ENCODE data around the gene DEFB126. TPM values are rescaled to one million over a fixed set of nuclear protein-coding genes. Genes with fewer than 3 reads are reported as not detected.

DEFB126 gene
- total and polyA plus RNA-seq, 4 donors, result not detected

- no peak overlapping the region for H3K4me3 ChIP-seq (ENCODE audit: low read depth in 1 of 3, low read length in 3 of 3)
- WGBS, result 35% methylated on average over 3 of the region's 3 CpGs
- no peaks in the 10 kb centered on the region for H3K36me3 ChIP-seq (ENCODE audit: control insufficient read depth in 4 of 4, insufficient read depth in 3 of 4, low read depth in 1 of 4, low read length in 3 of 4)
- TF ChIP-seq FOXA2 (IDR thresholded peaks at IDR 0.05), result peak; percentile 53
- peak in 1 of 2 donors; percentile 56 for TF ChIP-seq RXRA (IDR thresholded peaks at IDR 0.05)
- TF ChIP-seq HNF4A (conservative IDR thresholded peaks at IDR 0.05), result peak in 1 of 2 donors; percentile 42
- TF ChIP-seq, protein P1, sequence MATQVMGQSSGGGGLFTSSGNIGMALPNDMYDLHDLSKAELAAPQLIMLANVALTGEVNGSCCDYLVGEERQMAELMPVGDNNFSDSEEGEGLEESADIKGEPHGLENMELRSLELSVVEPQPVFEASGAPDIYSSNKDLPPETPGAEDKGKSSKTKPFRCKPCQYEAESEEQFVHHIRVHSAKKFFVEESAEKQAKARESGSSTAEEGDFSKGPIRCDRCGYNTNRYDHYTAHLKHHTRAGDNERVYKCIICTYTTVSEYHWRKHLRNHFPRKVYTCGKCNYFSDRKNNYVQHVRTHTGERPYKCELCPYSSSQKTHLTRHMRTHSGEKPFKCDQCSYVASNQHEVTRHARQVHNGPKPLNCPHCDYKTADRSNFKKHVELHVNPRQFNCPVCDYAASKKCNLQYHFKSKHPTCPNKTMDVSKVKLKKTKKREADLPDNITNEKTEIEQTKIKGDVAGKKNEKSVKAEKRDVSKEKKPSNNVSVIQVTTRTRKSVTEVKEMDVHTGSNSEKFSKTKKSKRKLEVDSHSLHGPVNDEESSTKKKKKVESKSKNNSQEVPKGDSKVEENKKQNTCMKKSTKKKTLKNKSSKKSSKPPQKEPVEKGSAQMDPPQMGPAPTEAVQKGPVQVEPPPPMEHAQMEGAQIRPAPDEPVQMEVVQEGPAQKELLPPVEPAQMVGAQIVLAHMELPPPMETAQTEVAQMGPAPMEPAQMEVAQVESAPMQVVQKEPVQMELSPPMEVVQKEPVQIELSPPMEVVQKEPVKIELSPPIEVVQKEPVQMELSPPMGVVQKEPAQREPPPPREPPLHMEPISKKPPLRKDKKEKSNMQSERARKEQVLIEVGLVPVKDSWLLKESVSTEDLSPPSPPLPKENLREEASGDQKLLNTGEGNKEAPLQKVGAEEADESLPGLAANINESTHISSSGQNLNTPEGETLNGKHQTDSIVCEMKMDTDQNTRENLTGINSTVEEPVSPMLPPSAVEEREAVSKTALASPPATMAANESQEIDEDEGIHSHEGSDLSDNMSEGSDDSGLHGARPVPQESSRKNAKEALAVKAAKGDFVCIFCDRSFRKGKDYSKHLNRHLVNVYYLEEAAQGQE (IDR thresholded peaks at IDR 0.05), result no peak
- TF ChIP-seq SP1 (IDR thresholded peaks at IDR 0.05), result no peak
- TF ChIP-seq FOXA1 (IDR thresholded peaks at IDR 0.05), result peak; percentile 45
- TF ChIP-seq NR2F2 (IDR thresholded peaks at IDR 0.05), result no peak
- H3K27me3 ChIP-seq (ENCODE audit: control insufficient read depth in 4 of 4, insufficient read depth in 4 of 4, low read length in 3 of 4), result no peaks in the 10 kb centered on the region
- no peak overlapping the region for H3K9ac ChIP-seq (ENCODE audit: low read depth in 1 of 2, low read length in 2 of 2)
- H3K9me3 ChIP-seq (ENCODE audit: control insufficient read depth in 4 of 4, low read length in 3 of 4), result no peaks in the 10 kb centered on the region
- DNase-seq (ENCODE audit: low spot score), result no peak
- peaks cover 0 to 6% (median 2%) of the 10 kb centered on the region in 4 donors for H3K4me1 ChIP-seq (ENCODE audit: control insufficient read depth in 4 of 4, insufficient read depth in 4 of 4, low read length in 3 of 4)
- H3K27ac ChIP-seq (ENCODE audit: low read depth in 1 of 2, low read length in 2 of 2), result no peak overlapping the region
These were observed 22.2 kb downstream of the DEFB126 start for GRCh38 chr20:164618-165017.

DNA sequence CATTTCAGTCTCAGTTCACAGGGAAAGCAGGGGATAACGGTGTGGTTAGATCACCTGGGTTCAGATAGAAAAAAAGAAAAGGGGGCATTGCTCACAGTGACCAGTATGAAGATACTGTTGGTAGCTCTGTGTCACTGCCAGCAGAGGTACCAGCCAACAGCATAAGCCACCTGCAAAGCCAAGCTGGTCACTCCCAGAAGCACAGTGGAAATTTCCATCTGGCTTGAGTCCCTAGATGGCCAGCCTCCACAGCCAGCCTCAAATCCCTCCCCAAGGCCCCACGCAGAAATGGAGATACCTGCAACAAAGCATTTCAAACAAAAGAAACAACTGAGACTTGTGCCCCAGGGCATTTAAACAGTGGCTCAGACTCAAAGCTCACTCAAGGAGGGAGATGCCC is 26.5 kb downstream of the DEFB126 start:
- no peak overlapping the region for H3K9ac ChIP-seq (ENCODE audit: low read depth in 1 of 2, low read length in 2 of 2)
- no peak overlapping the region for H3K27ac ChIP-seq (ENCODE audit: low read depth in 1 of 2, low read length in 2 of 2)
- peaks cover 0 to 6% (median 2%) of the 10 kb centered on the region in 4 donors for H3K4me1 ChIP-seq (ENCODE audit: control insufficient read depth in 4 of 4, insufficient read depth in 4 of 4, low read length in 3 of 4)
- DNase-seq (ENCODE audit: low spot score), result no peak
- no peak overlapping the region for H3K4me3 ChIP-seq (ENCODE audit: low read depth in 1 of 3, low read length in 3 of 3)
- WGBS, result 81% methylated on average over 2 of the region's 2 CpGs
- no peaks in the 10 kb centered on the region for H3K36me3 ChIP-seq (ENCODE audit: control insufficient read depth in 4 of 4, insufficient read depth in 3 of 4, low read depth in 1 of 4, low read length in 3 of 4)
- no peak for TF ChIP-seq SP1 (IDR thresholded peaks at IDR 0.05)
- TF ChIP-seq, protein P1 (IDR thresholded peaks at IDR 0.05), result no peak
- no peak for TF ChIP-seq MAX (IDR thresholded peaks at IDR 0.05)
- H3K27me3 ChIP-seq (ENCODE audit: control insufficient read depth in 4 of 4, insufficient read depth in 4 of 4, low read length in 3 of 4), result no peaks in the 10 kb centered on the region
- no peaks in the 10 kb centered on the region for H3K9me3 ChIP-seq (ENCODE audit: control insufficient read depth in 4 of 4, low read length in 3 of 4)

DNA sequence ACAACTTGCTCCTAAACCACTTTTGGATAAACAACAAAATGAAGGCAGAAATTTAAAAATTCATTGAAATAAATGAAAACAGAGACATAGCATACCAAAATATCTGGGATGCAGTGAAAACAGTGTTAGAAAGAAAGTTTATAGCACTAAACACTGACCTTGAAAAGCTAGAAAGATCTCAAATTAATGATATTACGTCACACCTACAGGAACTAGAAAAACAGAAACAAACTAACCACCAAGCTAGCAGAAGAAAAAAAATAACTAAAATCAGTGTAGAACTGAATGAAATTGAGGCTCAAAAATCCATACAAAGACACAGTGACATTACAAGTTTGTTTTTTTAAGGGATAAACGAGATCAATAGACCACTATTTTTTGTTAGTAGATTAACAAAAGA is 41.9 kb downstream of the DEFB126 start:
- Histone ChIP-seq H3K9ac (ENCODE audit: low read depth in 1 of 2, low read length in 2 of 2) (no peak overlapping the region), H3K4me1 (ENCODE audit: control insufficient read depth in 4 of 4, insufficient read depth in 4 of 4, low read length in 3 of 4) (no peaks in the 10 kb centered on the region), H3K36me3 (ENCODE audit: control insufficient read depth in 4 of 4, insufficient read depth in 3 of 4, low read depth in 1 of 4, low read length in 3 of 4) (no peaks in the 10 kb centered on the region), H3K4me3 (ENCODE audit: low read depth in 1 of 3, low read length in 3 of 3) (no peak overlapping the region), H3K27ac (ENCODE audit: low read depth in 1 of 2, low read length in 2 of 2) (no peak overlapping the region), H3K27me3 (ENCODE audit: control insufficient read depth in 4 of 4, insufficient read depth in 4 of 4, low read length in 3 of 4) (peaks cover 0 to 4% (median 1%) of the 10 kb centered on the region in 4 donors), H3K9me3 (ENCODE audit: control insufficient read depth in 4 of 4, low read length in 3 of 4) (peaks cover 0 to 3% (median 0%) of the 10 kb centered on the region in 4 donors)
- WGBS, result 52% methylated on average over 2 of the region's 2 CpGs
- no peak for DNase-seq (ENCODE audit: low spot score)
- TF ChIP-seq, protein P1 (IDR thresholded peaks at IDR 0.05), result no peak
- TF ChIP-seq RXRA (IDR thresholded peaks at IDR 0.05) (no peak), YY1 (IDR thresholded peaks at IDR 0.05) (no peak), MAX (IDR thresholded peaks at IDR 0.05) (no peak), SP1 (IDR thresholded peaks at IDR 0.05) (no peak), FOXA1 (IDR thresholded peaks at IDR 0.05) (no peak), NR2F2 (IDR thresholded peaks at IDR 0.05) (no peak), HNF4G (IDR thresholded peaks at IDR 0.05) (no peak), JUND (IDR thresholded peaks at IDR 0.05) (no peak)
